HG03469 (cell line): ENCODE measurements around the gene PIK3R1.

ENCODE experiments used
- ATAC-seq: cut with Tn5 transposase; IDR thresholded peaks from one replicate; pipeline ENCODE4 v1.9.1; 2021; ENCODE audit warnings: mild to moderate bottlenecking, moderate library complexity, moderate number of reproducible peaks; ENCODE audit not compliant: unreplicated experiment

Gene PIK3R1

DNA sequence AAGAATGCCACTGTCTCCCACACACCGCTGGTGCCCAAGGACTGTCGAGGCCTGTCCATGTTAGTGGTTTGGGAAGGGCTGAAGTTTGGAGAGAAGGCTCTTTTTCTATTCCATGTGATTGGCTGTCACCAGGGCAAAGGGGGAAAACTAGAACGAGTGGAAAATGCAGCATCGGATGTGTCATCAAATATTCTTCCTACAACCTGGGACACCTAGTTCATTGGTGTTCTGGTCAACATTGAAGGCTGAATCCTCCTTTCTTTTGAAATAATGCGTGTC, 53.2 kb downstream of the PIK3R1 start:
- ATAC-seq, result no peak

DNA sequence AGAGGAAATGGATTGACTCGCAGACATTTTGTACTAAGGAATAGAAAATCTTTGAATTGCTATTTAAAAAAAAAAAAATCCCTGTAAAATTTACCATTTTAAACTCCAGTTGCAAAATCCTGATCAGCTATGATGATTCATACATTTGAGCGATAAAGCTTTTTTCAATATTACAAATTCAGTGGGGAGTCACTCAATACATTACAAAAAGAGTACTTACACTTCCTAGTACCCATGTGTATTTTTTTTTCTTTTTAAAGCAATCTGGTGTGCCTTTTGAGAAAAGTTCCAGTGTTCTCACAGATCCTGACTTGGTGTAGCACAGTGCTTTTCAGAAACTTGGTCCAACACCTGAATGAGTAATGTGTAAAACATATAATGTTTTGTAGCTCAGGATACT, 54.3 kb downstream of the PIK3R1 start:
- no peak for ATAC-seq

DNA sequence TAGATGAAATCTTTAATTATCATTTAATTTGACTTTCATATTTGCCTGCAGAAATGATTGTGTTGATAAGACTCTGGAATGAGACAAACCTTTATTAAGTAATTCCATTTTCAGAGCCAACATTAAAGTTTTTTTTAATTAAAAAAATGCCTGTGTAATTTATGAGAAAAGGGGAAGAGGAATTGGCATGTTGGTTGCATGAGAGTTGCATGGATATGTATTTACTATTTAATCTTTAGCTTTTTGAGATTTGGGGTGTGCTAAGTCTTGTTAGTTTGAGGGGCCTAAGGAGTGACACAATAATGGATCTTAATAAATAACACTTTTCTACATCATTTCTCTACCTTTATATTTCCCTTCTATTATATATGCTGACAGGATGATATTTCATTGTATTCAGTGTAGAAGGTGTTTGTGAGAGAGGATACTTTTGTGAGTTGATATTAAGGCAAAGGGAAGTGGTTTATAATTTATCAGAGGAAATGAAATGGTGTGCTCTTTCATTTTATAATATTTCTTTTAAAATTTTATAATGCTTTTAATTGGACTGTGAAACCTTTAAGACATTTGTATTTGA, 54.9 kb downstream of the PIK3R1 start:
- no peak for ATAC-seq

- ATAC-seq, result no peak
Measured at GRCh38 chr5:68271124-68271523, 55.6 kb downstream of the PIK3R1 start.

GRCh38 chr5:68272289-68272688, 56.7 kb downstream of the PIK3R1 start:
- no peak for ATAC-seq

DNA sequence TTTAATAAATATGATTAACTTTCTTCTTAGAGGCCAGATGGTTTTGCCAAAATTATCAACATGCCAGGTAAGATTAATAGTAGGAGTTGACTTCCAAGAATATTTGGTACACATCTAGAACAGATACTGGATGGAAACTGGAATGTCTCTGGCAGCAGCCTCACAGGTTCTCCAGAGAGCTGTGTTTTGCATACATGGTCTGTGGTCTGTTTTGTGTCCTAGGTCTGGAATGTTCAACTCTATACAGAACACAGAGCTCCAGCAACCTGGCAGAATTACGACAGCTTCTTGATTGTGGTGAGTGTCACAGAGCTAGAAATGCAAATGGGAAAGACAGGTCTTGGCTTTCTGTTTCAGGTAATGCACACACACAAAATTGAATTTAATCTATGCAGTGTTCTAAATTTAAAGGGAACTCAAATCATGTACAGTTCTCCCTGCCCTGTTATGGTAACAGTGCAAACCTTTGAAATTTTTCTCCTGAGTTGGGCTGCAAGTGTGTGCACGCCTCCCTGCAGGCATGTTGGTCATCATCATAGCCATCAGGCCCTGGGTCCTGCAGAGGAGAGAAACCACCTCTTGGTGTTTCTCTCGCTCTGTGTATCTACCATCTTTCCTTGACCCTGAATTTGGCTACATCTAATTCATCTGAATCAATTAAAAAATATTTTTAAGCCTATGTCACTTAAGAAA, 58.3 kb downstream of the PIK3R1 start:
- no peak for ATAC-seq

DNA sequence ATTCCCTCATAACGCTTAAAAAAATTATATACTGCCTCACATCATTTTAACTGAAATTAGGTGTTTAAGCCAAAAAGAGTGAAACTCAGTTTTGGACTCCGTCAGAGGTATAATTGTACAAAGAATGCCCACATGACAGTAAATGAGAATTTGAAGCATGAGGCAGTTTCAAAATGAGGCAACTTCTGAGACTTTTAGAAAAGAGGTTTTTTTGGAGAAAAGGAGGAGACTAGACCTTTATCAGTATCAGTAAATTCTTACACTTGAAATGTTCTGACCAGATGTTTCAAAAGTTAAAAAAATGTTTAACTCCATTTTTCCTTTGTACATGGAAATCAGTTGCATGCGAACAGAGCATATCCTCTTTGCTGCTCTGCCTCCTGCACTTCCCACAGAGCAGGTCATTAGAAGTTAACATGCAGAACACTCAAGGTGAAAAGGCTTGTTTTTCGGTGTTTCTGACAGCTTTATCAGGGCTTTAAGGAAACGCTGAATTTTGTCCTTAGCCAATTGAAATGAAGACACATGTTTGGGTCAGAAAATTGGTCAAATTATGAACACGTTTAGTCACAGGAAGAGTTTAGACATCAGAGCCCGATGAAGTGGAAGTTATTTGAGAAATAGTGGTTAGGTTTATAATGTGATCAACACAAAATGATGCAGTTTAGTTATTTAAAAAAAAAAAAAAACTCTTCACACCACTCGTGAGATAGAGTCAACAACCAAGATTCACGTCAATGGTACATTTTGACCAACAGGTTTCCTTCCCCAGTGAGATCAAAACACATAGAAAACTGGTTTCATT, 59.5 kb downstream of the PIK3R1 start:
- no peak for ATAC-seq

- no peak for ATAC-seq
Measured at GRCh38 chr5:68276740-68277139, 61.2 kb downstream of the PIK3R1 start.

- no peak for ATAC-seq
Measured at GRCh38 chr5:68277431-68277830, 61.9 kb downstream of the PIK3R1 start.

- ATAC-seq, result no peak
Measured at GRCh38 chr5:68279984-68280383, 64.4 kb downstream of the PIK3R1 start.

DNA sequence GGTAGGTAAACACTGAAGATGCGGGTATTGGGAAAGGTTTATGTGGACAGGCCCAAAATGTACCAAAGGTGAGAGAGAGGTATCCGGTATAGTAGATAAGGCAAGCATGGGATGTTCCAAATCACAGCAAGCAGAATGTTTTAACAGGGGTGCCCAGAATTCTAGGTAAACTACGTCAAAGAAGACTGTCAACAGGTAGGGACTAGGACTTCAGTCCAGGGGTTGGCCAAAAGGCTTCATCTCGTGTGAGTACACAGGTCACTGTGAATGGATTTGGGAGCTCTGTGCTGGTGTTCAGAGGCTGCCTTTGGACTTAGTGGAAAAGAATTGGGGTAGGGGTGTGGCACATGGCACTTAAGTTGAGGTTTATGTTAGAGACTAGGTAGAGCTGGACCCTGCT, 66.4 kb downstream of the PIK3R1 start:
- no peak for ATAC-seq

DNA sequence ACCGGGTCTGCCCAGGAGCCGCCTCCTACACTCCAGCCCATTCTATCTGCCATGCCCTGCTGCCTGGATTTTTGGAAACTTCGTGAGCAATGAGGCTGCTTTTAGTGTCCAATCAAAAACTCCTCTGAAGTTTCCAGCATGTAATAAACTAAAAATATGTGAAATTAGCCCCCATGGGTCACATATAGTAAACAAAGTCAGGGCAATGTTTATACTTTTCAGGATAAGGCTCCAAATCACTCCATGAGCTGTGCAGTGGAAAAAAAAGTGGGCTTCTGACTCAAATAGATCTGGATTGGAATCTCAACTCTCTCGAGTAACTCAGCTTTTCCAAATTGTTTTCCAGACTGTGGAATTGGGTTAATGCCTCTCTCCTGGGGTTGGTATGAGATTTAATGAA, 68.2 kb downstream of the PIK3R1 start:
- no peak for ATAC-seq

- no peak for ATAC-seq
Measured at GRCh38 chr5:68285075-68285840, 69.7 kb downstream of the PIK3R1 start.

DNA sequence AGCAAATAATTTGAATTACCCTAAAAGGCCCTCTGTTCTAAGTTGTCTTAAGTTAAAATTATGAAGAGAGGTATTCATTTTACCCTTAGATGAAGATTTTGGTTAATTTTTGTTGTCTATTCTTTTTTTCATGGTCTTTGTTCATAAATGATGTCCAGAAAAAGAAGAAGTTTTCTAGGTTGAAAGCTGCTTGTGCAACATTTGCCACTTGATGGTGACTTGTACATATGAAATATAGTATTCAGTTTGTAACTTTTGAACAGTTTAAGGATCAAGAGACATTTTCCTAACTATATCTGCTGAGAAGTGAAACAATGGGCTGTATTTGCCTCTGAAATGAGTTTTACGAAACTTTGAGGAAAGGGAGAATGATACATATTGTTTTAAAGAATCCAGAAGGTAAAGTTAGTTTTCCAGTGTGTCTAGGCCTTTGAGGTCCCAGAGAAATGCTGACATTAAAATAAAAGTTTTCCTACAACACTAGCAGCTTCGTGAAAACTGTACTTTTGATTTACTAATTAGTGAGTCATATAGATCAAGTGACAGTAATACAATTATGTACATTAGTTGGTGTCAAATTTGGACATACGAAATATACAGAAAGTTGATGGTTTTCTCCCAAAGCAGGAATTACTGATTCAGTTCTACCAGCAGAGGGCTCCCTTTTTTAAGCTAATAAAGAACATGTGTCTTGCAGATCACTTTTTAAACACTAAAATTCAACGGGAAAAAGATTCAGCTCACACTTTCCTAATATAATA, 70.5 kb downstream of the PIK3R1 start:
- no peak for ATAC-seq

DNA sequence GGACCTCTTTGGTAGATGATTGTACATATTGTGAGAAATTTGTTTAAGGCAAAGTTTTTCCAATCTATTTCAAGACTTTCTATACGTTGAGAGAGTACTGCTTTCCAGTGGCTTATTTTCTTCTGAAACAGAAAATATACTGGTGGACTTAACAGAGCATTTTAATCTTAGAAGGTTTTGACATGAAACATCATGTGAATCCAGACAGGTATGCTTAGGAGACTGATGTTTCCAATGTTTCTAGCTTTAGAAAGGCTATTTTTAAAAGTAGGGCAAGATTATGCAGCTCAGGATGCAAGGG, 71.0 kb downstream of the PIK3R1 start:
- ATAC-seq, result no peak

GRCh38 chr5:68287631-68287975, 72.0 kb downstream of the PIK3R1 start:
- no peak for ATAC-seq

DNA sequence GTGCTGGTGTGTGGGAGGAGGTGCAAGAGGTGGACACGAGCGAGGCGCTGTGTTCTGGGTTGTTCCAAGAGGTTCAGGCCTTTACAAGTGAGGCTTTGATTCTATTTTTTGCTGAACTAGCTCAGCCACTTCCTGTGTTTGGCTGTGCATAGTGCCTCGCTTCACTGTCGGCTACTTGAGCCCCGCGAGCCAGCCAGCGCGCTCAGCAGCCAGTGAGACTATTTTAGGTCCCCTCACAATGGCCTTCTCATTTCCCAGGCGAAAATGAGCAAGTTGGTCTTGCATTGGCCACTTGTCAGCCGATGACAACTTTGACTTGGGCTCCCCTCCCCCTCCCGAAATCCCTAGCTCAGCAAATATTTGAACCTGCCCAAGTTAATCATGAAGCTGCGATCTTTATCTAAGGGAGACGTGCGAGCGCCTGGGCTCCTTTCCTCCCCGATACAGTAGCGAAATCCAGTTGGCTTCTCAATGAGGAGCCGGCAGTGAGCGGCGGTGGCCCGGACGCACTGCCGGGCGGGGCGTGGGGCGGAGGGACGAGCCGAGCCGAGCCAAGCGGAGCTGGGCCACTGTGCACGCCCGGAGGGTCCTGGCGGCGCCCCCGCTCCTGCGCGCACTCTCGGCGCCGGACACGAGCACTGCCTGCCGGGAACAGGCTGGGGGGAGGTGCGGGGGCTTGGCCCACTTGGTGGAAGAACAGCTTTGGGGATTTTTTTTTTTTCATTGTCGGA, 72.6 kb downstream of the PIK3R1 start:
- peak; percentile 61 for ATAC-seq

- no peak for ATAC-seq
Measured at GRCh38 chr5:68288707-68289134, 73.2 kb downstream of the PIK3R1 start.

DNA sequence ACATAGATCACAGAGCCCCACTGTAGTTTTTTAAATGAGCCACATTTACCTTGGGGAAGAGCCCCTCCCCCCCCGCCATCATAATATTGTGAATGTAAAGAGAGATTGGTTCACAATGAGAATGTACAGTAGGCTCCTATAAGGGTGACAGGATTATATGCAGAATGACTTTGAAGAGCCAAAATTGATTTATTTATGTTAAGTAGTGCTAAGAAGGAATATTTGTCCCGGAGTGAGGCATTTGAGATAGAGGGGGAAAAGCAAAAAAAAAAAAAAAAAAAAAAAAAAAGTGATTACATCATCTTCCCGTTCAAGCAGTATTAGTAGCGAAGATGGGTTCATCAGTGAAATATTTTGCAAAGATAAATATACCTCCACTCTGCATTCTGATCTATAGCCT, 73.9 kb downstream of the PIK3R1 start:
- ATAC-seq, result no peak

DNA sequence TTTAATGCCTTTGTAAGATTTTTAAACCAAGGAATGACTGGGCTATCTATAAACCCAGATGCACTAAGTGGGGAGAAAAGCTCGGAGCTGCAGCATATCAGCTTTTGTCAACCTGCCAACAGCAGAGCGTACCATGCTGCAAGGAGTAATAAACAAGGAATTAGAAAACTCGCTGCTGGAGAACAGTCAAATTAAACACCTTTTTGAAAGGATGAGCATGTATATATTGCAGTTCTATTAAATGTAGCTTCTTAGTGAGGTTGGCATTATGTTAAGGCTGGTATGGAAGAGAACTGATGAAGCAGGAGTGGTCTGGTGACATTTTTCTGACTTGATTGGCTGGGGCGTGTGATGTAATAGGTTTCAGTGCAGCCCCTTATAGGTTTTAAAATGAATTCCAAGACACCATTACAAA, 74.7 kb downstream of the PIK3R1 start:
- ATAC-seq, result no peak
